ENCODE results near the gene SGCG.

Gene SGCG, protein sequence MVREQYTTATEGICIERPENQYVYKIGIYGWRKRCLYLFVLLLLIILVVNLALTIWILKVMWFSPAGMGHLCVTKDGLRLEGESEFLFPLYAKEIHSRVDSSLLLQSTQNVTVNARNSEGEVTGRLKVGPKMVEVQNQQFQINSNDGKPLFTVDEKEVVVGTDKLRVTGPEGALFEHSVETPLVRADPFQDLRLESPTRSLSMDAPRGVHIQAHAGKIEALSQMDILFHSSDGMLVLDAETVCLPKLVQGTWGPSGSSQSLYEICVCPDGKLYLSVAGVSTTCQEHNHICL

DNA sequence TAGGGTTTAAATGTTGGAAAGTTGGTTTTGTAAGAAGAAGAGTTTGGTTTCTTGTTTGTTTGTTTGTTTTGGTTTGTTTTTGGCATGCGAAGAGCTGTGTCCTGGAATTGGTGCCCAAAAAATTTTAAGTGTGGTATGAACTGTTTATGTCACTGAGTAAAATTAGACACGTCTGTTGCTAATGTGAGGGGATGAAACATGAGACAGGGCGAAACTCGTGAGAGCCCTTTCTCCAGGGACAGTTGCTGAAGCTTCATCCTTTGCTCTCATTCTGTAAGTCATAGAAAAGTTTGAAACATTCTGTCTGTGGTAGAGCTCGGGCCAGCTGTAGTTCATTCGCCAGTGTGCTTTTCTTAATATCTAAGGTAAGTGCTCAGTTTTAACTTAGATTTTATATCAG lies at the start of gene SGCG:
SGCG (plus strand) TSS at position 269 of the 400 bp plus-strand sequence. CDS start 22,716 bp downstream, outside the sequence.
- Histone ChIP-seq H3K79me2 (ENCODE audit: insufficient read depth, low read length) (no peaks in the 10 kb centered on the region), H3K27me3 (ENCODE audit: insufficient read depth, low read length, poor library complexity, severe bottlenecking) (no peaks in the 10 kb centered on the region), H3F3A (ENCODE audit: low read depth) (no peaks in the 10 kb centered on the region), H3K4me1 (ENCODE audit: insufficient read depth, low read length, poor library complexity, severe bottlenecking) (no peaks in the 10 kb centered on the region), H2AFZ (ENCODE audit: low read length) (no peak within 1 kb of the TSS), H3K9ac (ENCODE audit: low read depth, low read length, poor library complexity, severe bottlenecking) (no peak within 1 kb of the TSS), H3K4me2 (ENCODE audit: low read depth, low read length, poor library complexity, severe bottlenecking) (no peak within 1 kb of the TSS), H4K20me1 (ENCODE audit: insufficient read depth, low read length, poor library complexity, severe bottlenecking) (no peaks in the 10 kb centered on the region), H3K9me3 (ENCODE audit: insufficient read depth, low read depth, low read length) (no peaks in the 10 kb centered on the region), H3K36me3 (ENCODE audit: insufficient read depth, low read length) (no peaks in the 10 kb centered on the region), H3K4me3 (ENCODE audit: low read length, poor library complexity, severe bottlenecking) (no peak within 1 kb of the TSS), H3K9me2 (replicated peaks; ENCODE audit: low read depth, low read length) (no peaks in the 10 kb centered on the region)
- TF ChIP-seq, protein P1, sequence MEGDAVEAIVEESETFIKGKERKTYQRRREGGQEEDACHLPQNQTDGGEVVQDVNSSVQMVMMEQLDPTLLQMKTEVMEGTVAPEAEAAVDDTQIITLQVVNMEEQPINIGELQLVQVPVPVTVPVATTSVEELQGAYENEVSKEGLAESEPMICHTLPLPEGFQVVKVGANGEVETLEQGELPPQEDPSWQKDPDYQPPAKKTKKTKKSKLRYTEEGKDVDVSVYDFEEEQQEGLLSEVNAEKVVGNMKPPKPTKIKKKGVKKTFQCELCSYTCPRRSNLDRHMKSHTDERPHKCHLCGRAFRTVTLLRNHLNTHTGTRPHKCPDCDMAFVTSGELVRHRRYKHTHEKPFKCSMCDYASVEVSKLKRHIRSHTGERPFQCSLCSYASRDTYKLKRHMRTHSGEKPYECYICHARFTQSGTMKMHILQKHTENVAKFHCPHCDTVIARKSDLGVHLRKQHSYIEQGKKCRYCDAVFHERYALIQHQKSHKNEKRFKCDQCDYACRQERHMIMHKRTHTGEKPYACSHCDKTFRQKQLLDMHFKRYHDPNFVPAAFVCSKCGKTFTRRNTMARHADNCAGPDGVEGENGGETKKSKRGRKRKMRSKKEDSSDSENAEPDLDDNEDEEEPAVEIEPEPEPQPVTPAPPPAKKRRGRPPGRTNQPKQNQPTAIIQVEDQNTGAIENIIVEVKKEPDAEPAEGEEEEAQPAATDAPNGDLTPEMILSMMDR (conservative IDR thresholded peaks at IDR 0.05; ENCODE audit: low read length): no peak
- TF ChIP-seq EZH2phosphoT487 (IDR thresholded peaks at IDR 0.05; ENCODE audit: borderline replicate concordance): no peak

GRCh38 chr13:23134542-23134941 lies 46.2 kb upstream of the SGCG start:
- Histone ChIP-seq H3K9me3 (ENCODE audit: insufficient read depth, low read depth, low read length) (no peaks in the 10 kb centered on the region), H3K27me3 (ENCODE audit: insufficient read depth, low read length, poor library complexity, severe bottlenecking) (no peaks in the 10 kb centered on the region), H3K4me3 (ENCODE audit: low read length, poor library complexity, severe bottlenecking) (no peak overlapping the region), H3K9ac (ENCODE audit: low read depth, low read length, poor library complexity, severe bottlenecking) (no peak overlapping the region), H3F3A (ENCODE audit: low read depth) (no peaks in the 10 kb centered on the region), H3K4me2 (ENCODE audit: low read depth, low read length, poor library complexity, severe bottlenecking) (no peak overlapping the region), H3K9me2 (replicated peaks; ENCODE audit: low read depth, low read length) (no peaks in the 10 kb centered on the region), H3K79me2 (ENCODE audit: insufficient read depth, low read length) (no peaks in the 10 kb centered on the region), H4K20me1 (ENCODE audit: insufficient read depth, low read length, poor library complexity, severe bottlenecking) (no peaks in the 10 kb centered on the region), H2AFZ (ENCODE audit: low read length) (no peak overlapping the region), H3K4me1 (ENCODE audit: insufficient read depth, low read length, poor library complexity, severe bottlenecking) (no peaks in the 10 kb centered on the region), H3K36me3 (ENCODE audit: insufficient read depth, low read length) (no peaks in the 10 kb centered on the region)
- TF ChIP-seq, protein P1 (conservative IDR thresholded peaks at IDR 0.05; ENCODE audit: low read length): no peak
- no peak for TF ChIP-seq EZH2phosphoT487 (IDR thresholded peaks at IDR 0.05; ENCODE audit: borderline replicate concordance)

- no peaks in the 10 kb centered on the region for H3K4me1 ChIP-seq (ENCODE audit: insufficient read depth, low read length, poor library complexity, severe bottlenecking)
- no peak overlapping the region for H3K4me3 ChIP-seq (ENCODE audit: low read length, poor library complexity, severe bottlenecking)
- H4K20me1 ChIP-seq (ENCODE audit: insufficient read depth, low read length, poor library complexity, severe bottlenecking): no peaks in the 10 kb centered on the region
- H3K9me3 ChIP-seq (ENCODE audit: insufficient read depth, low read depth, low read length): no peaks in the 10 kb centered on the region; the same call in 1 of the 2 replicates
- H2AFZ ChIP-seq (ENCODE audit: low read length): no peak overlapping the region
- TF ChIP-seq, protein P1 (conservative IDR thresholded peaks at IDR 0.05; ENCODE audit: low read length): no peak
- no peak overlapping the region for H3K4me2 ChIP-seq (ENCODE audit: low read depth, low read length, poor library complexity, severe bottlenecking)
- H3K36me3 ChIP-seq (ENCODE audit: insufficient read depth, low read length): no peaks in the 10 kb centered on the region
- no peaks in the 10 kb centered on the region for H3F3A ChIP-seq (ENCODE audit: low read depth)
- H3K27me3 ChIP-seq (ENCODE audit: insufficient read depth, low read length, poor library complexity, severe bottlenecking): no peaks in the 10 kb centered on the region
- H3K79me2 ChIP-seq (ENCODE audit: insufficient read depth, low read length): no peaks in the 10 kb centered on the region
- no peaks in the 10 kb centered on the region for H3K9me2 ChIP-seq (replicated peaks; ENCODE audit: low read depth, low read length)
- H3K9ac ChIP-seq (ENCODE audit: low read depth, low read length, poor library complexity, severe bottlenecking): no peak overlapping the region
These were observed 40.3 kb upstream of the SGCG start for GRCh38 chr13:23140492-23140891.

All from Loucy (cell line).